ENCODE measurements around the gene SLC66A2. TPM values are rescaled to one million over a fixed set of nuclear protein-coding genes. Genes with fewer than 3 reads are reported as not detected.

Gene SLC66A2
- total and polyA plus RNA-seq, 10 of the 15 experiments (the other 5 are each of a cell fraction or from before 2014, with no cell fraction given): 0.69 to 42.5 (median 14.8) TPM

DNA sequence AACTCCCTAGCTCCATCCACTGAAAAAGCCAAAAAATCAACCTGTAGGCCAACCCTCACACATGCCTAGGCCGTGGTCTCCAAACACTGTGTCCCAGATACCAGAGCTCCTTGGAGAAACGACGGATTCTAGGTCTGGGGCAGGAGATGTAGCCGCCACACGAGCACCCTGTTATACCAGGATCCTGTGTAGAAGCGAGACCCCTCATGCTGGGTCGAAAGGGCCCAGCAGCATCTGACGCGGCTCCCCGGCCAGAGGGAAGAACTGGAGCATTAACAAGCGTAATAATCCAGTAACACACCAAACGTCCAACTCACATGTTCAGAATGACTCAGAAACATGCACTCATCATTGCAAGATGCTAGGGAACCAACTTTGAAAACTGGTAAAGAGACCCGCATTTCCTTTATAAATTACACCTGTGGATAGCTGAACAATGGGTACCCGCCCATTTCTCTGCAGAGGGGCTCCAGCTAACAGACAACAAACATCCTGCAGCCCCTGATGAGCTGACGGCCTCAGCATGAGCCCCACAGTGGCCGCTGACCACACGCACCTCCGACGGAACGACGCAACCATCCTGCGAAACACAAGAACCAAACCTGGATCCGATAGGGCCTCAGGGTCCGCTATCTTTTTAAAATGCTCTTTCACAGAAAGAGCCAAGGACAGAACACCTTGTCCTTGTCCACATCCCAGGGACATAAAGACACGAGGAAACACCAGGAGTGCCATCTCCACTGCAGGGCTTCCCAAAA, 14.2 kb downstream of the SLC66A2 start:
- no peak overlapping the region for H2AFZ ChIP-seq (ENCODE audit: control insufficient read depth, low read depth, low read length)
- ATAC-seq: no peak
- no peak overlapping the region for H3K9ac ChIP-seq (ENCODE audit: control insufficient read depth, insufficient read depth, low read length)
- 95% methylated on average over 25 of the region's 25 CpGs for WGBS (ENCODE audit: insufficient coverage, insufficient replicate concordance, low lambda C conversion rate, missing lambda C conversion rate)
- POLR2A ChIA-PET: interaction anchor here (0.6 kb wide), 1 partner anchor 566 kb away, joined by 5 read pairs; no protein-coding TSS in a partner anchor
- no peaks in the 10 kb centered on the region; the same call in none of the 2 replicates for H3K79me2 ChIP-seq (ENCODE audit: control insufficient read depth, insufficient read depth, low read length)
- RAD21 ChIA-PET (ENCODE audit: unreplicated experiment): no interaction called here
- SMC1A ChIA-PET (ENCODE audit: uncharacterized antibody, unreplicated experiment): no interaction called here
- H3K9me3 ChIP-seq (replicated peaks; ENCODE audit: control insufficient read depth, insufficient read depth, low read length): peaks cover 3% of the 10 kb centered on the region; the same call in 2 of the 3 replicates
- H3K27me3 ChIP-seq (replicated peaks in 1 of 2; ENCODE audit: control insufficient read depth in 2 of 2, insufficient read depth in 2 of 2, low read length in 1 of 2): no peaks in the 10 kb centered on the region
- intact Hi-C loops (cut with micrococcal nuclease; ENCODE audit: unreplicated experiment): no loop called here
- no TSS peak for BruUV-seq (replicated peaks)
- no peak overlapping the region for H3K4me3 ChIP-seq
- TF ChIP-seq ZNF207 (IDR thresholded peaks at IDR 0.05; ENCODE audit: borderline replicate concordance) (no peak), BACH1 (IDR thresholded peaks at IDR 0.05; ENCODE audit: borderline replicate concordance) (no peak), SMAD5 (IDR thresholded peaks at IDR 0.05; ENCODE audit: low read depth) (no peak), BRCA1 (IDR thresholded peaks at IDR 0.05; ENCODE audit: low read depth, low read length) (no peak), PAX5 (IDR thresholded peaks at IDR 0.05; ENCODE audit: borderline replicate concordance, low read depth, low read length) (no peak), MTA2 (IDR thresholded peaks at IDR 0.05; ENCODE audit: low read depth) (no peak), CHD1 (IDR thresholded peaks at IDR 0.05; ENCODE audit: low read depth, low read length) (no peak), STAT1 (conservative IDR thresholded peaks at IDR 0.05) (no peak), ZZZ3 (IDR thresholded peaks at IDR 0.05; ENCODE audit: control insufficient read depth, insufficient read length, low read depth) (no peak), SMARCA5 (IDR thresholded peaks at IDR 0.05) (no peak), LARP7 (IDR thresholded peaks at IDR 0.05) (no peak), MTA3 (IDR thresholded peaks at IDR 0.05; ENCODE audit: borderline replicate concordance, low read length) (no peak), CREM (IDR thresholded peaks at IDR 0.05; ENCODE audit: low read depth) (no peak), YY1 (IDR thresholded peaks at IDR 0.05; ENCODE audit: low read depth, low read length) (no peak), GABPA (IDR thresholded peaks at IDR 0.05; ENCODE audit: low read depth) (no peak), CBFB (IDR thresholded peaks at IDR 0.05; ENCODE audit: low read depth) (no peak)
- TF ChIP-seq, protein P1, sequence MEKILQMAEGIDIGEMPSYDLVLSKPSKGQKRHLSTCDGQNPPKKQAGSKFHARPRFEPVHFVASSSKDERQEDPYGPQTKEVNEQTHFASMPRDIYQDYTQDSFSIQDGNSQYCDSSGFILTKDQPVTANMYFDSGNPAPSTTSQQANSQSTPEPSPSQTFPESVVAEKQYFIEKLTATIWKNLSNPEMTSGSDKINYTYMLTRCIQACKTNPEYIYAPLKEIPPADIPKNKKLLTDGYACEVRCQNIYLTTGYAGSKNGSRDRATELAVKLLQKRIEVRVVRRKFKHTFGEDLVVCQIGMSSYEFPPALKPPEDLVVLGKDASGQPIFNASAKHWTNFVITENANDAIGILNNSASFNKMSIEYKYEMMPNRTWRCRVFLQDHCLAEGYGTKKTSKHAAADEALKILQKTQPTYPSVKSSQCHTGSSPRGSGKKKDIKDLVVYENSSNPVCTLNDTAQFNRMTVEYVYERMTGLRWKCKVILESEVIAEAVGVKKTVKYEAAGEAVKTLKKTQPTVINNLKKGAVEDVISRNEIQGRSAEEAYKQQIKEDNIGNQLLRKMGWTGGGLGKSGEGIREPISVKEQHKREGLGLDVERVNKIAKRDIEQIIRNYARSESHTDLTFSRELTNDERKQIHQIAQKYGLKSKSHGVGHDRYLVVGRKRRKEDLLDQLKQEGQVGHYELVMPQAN (conservative IDR thresholded peaks at IDR 0.05): no peak
- TF ChIP-seq, protein P2, sequence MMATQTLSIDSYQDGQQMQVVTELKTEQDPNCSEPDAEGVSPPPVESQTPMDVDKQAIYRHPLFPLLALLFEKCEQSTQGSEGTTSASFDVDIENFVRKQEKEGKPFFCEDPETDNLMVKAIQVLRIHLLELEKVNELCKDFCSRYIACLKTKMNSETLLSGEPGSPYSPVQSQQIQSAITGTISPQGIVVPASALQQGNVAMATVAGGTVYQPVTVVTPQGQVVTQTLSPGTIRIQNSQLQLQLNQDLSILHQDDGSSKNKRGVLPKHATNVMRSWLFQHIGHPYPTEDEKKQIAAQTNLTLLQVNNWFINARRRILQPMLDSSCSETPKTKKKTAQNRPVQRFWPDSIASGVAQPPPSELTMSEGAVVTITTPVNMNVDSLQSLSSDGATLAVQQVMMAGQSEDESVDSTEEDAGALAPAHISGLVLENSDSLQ (IDR thresholded peaks at IDR 0.05): no peak
- TF ChIP-seq, protein P3, sequence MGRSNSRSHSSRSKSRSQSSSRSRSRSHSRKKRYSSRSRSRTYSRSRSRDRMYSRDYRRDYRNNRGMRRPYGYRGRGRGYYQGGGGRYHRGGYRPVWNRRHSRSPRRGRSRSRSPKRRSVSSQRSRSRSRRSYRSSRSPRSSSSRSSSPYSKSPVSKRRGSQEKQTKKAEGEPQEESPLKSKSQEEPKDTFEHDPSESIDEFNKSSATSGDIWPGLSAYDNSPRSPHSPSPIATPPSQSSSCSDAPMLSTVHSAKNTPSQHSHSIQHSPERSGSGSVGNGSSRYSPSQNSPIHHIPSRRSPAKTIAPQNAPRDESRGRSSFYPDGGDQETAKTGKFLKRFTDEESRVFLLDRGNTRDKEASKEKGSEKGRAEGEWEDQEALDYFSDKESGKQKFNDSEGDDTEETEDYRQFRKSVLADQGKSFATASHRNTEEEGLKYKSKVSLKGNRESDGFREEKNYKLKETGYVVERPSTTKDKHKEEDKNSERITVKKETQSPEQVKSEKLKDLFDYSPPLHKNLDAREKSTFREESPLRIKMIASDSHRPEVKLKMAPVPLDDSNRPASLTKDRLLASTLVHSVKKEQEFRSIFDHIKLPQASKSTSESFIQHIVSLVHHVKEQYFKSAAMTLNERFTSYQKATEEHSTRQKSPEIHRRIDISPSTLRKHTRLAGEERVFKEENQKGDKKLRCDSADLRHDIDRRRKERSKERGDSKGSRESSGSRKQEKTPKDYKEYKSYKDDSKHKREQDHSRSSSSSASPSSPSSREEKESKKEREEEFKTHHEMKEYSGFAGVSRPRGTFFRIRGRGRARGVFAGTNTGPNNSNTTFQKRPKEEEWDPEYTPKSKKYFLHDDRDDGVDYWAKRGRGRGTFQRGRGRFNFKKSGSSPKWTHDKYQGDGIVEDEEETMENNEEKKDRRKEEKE (IDR thresholded peaks at IDR 0.05): no peak
- TF ChIP-seq, protein P4, sequence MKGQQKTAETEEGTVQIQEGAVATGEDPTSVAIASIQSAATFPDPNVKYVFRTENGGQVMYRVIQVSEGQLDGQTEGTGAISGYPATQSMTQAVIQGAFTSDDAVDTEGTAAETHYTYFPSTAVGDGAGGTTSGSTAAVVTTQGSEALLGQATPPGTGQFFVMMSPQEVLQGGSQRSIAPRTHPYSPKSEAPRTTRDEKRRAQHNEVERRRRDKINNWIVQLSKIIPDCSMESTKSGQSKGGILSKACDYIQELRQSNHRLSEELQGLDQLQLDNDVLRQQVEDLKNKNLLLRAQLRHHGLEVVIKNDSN (IDR thresholded peaks at IDR 0.05; ENCODE audit: borderline replicate concordance, extremely low read length, insufficient read depth, low read depth, low read length): no peak
- in situ Hi-C loops (cut with MboI): no loop called here
- no peaks in the 10 kb centered on the region for H4K20me1 ChIP-seq (ENCODE audit: control insufficient read depth, insufficient read depth)
- H3K4me2 ChIP-seq (ENCODE audit: control insufficient read depth, insufficient read depth): no peak overlapping the region
- no peaks in the 10 kb centered on the region for H3K4me1 ChIP-seq (ENCODE audit: control insufficient read depth, insufficient read depth, low read length)
- CTCF ChIA-PET: no interaction called here
- H3K36me3 ChIP-seq (ENCODE audit: control insufficient read depth in 2 of 2, insufficient read depth in 2 of 2, low read length in 1 of 2): peaks cover 9 to 14% of the 10 kb centered on the region in 2 experiments
- DNase-seq (ENCODE audit: low read depth, low spot score): no peak
- H3K27ac ChIP-seq (ENCODE audit: control insufficient read depth, insufficient read depth): no peak overlapping the region
- no peak for FAIRE-seq

All from GM12878 (cell line).